HG02973 (cell line): Measurements from ENCODE around the gene GC.
"Not testable (repeated sequence)": the region's sequence is repeated elsewhere in the genome, so short reads cannot be mapped to it uniquely, and the experiment has no call there.

Experiments used
- ATAC-seq: cut with Tn5 transposase; IDR thresholded peaks from one replicate; pipeline ENCODE4 v1.9.1; 2021; ENCODE audit warnings: moderate library complexity; ENCODE audit not compliant: unreplicated experiment

The GC gene

GRCh38 chr4:71783972-71784371, at the start of gene GC:
Gene GC, minus strand, starts transcription at chr4:71784079. Its CDS starts 61 bp downstream, at chr4:71784018.
- no peak for ATAC-seq

- no peak for ATAC-seq
These were observed 49.5 kb upstream of the GC start for GRCh38 chr4:71833232-71833900.

GRCh38 chr4:71832049-71832448, 48.2 kb upstream of the GC start:
- ATAC-seq, result no peak

GRCh38 chr4:71830497-71831190, 46.8 kb upstream of the GC start:
- ATAC-seq, result no peak

GRCh38 chr4:71828470-71828869, 44.6 kb upstream of the GC start:
- ATAC-seq, result no peak

GRCh38 chr4:71827826-71828225, 43.9 kb upstream of the GC start:
- no peak for ATAC-seq

- no peak for ATAC-seq
These were observed 32.9 kb upstream of the GC start for GRCh38 chr4:71816676-71817303.

GRCh38 chr4:71814433-71814832, 30.6 kb upstream of the GC start:
- no peak for ATAC-seq

- ATAC-seq, result not testable (repeated sequence)
These were observed 25.9 kb upstream of the GC start for GRCh38 chr4:71809805-71810204.

GRCh38 chr4:71807469-71807868, 23.6 kb upstream of the GC start:
- no peak for ATAC-seq

- not testable (repeated sequence) for ATAC-seq
These were observed 21.4 kb upstream of the GC start for GRCh38 chr4:71805230-71805629.

- not testable (repeated sequence) for ATAC-seq
These were observed 20.3 kb upstream of the GC start for GRCh38 chr4:71804017-71804697.

GRCh38 chr4:71785959-71786358, 2.1 kb upstream of the GC start:
- ATAC-seq, result no peak

GRCh38 chr4:71784569-71785197, 804 bp upstream of the GC start:
- no peak for ATAC-seq

- no peak for ATAC-seq
These were observed 6.0 kb downstream of the GC start for GRCh38 chr4:71777891-71778290.

- no peak for ATAC-seq
These were observed 8.4 kb downstream of the GC start for GRCh38 chr4:71775449-71775848.

- no peak for ATAC-seq
These were observed 9.7 kb downstream of the GC start for GRCh38 chr4:71774136-71774535.

GRCh38 chr4:71773004-71773403, 10.9 kb downstream of the GC start:
- ATAC-seq, result no peak

GRCh38 chr4:71772592-71772991, 11.3 kb downstream of the GC start:
- no peak for ATAC-seq

- ATAC-seq, result no peak
These were observed 12.3 kb downstream of the GC start for GRCh38 chr4:71771613-71772012.

GRCh38 chr4:71769434-71769833, 14.4 kb downstream of the GC start:
- no peak for ATAC-seq
